MCF 10A (cell line): ENCODE data around the gene TCAF1. TPM values are rescaled to one million over a fixed set of nuclear protein-coding genes. Genes with fewer than 3 reads are reported as not detected.

Experiments
- BruUV-seq: library from RNA; stranded (reverse); fragments of 400-500 nt; replicated peaks from 2 replicates; lab custom pipeline; 2021; lab: Mats Ljungman, UMichigan
- CTCF ChIA-PET: fragments of 300-600 bp; sonication (Branson Sonifier 250); formaldehyde crosslinking; extraction: SDS; loops from one replicate; lab custom pipeline; 2021; ENCODE audit warnings: antibody characterized with exemption, inconsistent platforms; lab: Yijun Ruan, JAX
- POLR2A ChIA-PET: fragments of 300-600, 350-650 bp; sonication (Branson Sonifier 250); formaldehyde crosslinking; extraction: SDS; loops from one replicate; lab custom pipeline; 2020; ENCODE audit warnings: antibody characterized with exemption, inconsistent platforms; lab: Yijun Ruan, JAX
- DNase-seq: peaks from one replicate; pipeline ENCODE4 v3.0.0-alpha.2; 2018; ENCODE audit not compliant: unreplicated experiment
- H3K27ac Mint-ChIP-seq: one replicate; pipeline ENCODE4 v1.8.0; 2022; ENCODE audit warnings: mild to moderate bottlenecking, low read depth, mixed read lengths; ENCODE audit not compliant: unreplicated experiment
- H3K27me3 Mint-ChIP-seq: one replicate; pipeline ENCODE4 v1.8.0; 2022; ENCODE audit warnings: mixed read lengths; ENCODE audit not compliant: insufficient read depth, unreplicated experiment
- H3K36me3 Mint-ChIP-seq: one replicate; pipeline ENCODE4 v1.8.0; 2022; ENCODE audit warnings: mild to moderate bottlenecking, moderate library complexity, mixed read lengths; ENCODE audit not compliant: insufficient read depth, unreplicated experiment
- H3K4me1 Mint-ChIP-seq: one replicate; pipeline ENCODE4 v1.8.0; 2022; ENCODE audit warnings: mixed read lengths; ENCODE audit not compliant: insufficient read depth, unreplicated experiment
- H3K4me3 Mint-ChIP-seq: one replicate; pipeline ENCODE4 v1.8.0; 2022; ENCODE audit warnings: mild to moderate bottlenecking, moderate library complexity, mixed read lengths; ENCODE audit not compliant: unreplicated experiment
- H3K9me3 Mint-ChIP-seq: one replicate; pipeline ENCODE4 v1.8.0; 2022; ENCODE audit warnings: mixed read lengths; ENCODE audit not compliant: unreplicated experiment
- intact Hi-C: fragments of 100-400 bp; cut with micrococcal nuclease; formaldehyde crosslinking; loops from 2 replicates; pipeline ENCODE4 v1.14.1; 2022
- total RNA-seq: library from RNA; stranded (reverse); gene quantifications from 2 replicates; pipeline ENCODE4 v1.2.3, GENCODE V29; 2022
- TF ChIP-seq, protein P1 (sequence below): fragments of 200-600 bp; IDR thresholded peaks from one replicate; pipeline ENCODE4 v1.8.0; 2022; ENCODE audit warnings: antibody characterized with exemption, mild to moderate bottlenecking; ENCODE audit not compliant: unreplicated experiment

TCAF1 gene
- total RNA-seq, 1 experiment from 2014 or later: 27.2 TPM

- no peak overlapping the region for H3K27ac Mint-ChIP-seq
- intact Hi-C loops: no loop called here
- no peaks in the 10 kb centered on the region for H3K27me3 Mint-ChIP-seq
- BruUV-seq: no TSS peak
- no peaks in the 10 kb centered on the region for H3K4me1 Mint-ChIP-seq
- ChIA-PET POLR2A (no interaction called here), CTCF (interaction anchor here (1.2 kb wide), 1 partner anchor 10 kb away, joined by 3 read pairs; no protein-coding TSS in a partner anchor)
- no peak overlapping the region for H3K4me3 Mint-ChIP-seq
- peaks cover 11% of the 10 kb centered on the region for H3K9me3 Mint-ChIP-seq
- TF ChIP-seq, protein P1, sequence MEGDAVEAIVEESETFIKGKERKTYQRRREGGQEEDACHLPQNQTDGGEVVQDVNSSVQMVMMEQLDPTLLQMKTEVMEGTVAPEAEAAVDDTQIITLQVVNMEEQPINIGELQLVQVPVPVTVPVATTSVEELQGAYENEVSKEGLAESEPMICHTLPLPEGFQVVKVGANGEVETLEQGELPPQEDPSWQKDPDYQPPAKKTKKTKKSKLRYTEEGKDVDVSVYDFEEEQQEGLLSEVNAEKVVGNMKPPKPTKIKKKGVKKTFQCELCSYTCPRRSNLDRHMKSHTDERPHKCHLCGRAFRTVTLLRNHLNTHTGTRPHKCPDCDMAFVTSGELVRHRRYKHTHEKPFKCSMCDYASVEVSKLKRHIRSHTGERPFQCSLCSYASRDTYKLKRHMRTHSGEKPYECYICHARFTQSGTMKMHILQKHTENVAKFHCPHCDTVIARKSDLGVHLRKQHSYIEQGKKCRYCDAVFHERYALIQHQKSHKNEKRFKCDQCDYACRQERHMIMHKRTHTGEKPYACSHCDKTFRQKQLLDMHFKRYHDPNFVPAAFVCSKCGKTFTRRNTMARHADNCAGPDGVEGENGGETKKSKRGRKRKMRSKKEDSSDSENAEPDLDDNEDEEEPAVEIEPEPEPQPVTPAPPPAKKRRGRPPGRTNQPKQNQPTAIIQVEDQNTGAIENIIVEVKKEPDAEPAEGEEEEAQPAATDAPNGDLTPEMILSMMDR: no peak
- no peak for DNase-seq
- peaks cover 27% of the 10 kb centered on the region for H3K36me3 Mint-ChIP-seq
Measured at GRCh38 chr7:143885951-143886350, 16.0 kb downstream of the TCAF1 start.

DNA sequence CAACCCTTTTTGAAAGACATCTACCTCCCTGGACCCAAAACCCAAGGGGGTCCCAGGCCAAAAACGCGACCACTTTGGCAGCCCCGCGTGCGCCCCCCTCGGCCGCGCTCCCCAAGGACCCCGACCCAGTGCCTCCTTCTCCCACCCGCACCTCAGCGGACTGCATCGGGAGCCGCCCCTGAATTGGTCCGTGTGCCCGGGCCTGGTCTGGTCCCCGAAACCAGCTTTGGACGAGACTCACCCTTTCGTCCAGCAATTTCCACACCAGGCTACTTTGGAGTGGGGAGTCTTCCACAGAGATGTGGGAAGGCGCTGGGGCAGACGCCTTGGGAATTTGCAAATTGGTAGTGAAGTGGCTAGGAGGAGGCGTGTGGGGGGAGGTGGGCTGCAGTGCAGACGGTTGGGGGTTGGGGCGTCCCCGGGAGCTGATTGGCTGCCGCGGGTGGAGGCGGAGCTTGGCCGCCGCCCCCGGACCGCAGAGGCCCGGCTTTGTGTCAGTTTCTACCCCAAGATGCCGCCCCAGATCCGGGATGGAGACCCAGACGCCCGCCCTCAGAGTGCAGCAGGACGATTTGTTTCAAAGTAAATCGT is 16.9 kb downstream of the TCAF1 start:
- intact Hi-C loops: no loop called here
- DNase-seq: no peak
- Mint-ChIP-seq H3K4me3 (no peak overlapping the region), H3K27me3 (no peaks in the 10 kb centered on the region), H3K9me3 (peaks cover 11% of the 10 kb centered on the region), H3K27ac (no peak overlapping the region), H3K36me3 (peaks cover 27% of the 10 kb centered on the region), H3K4me1 (no peaks in the 10 kb centered on the region)
- BruUV-seq: no TSS peak
- TF ChIP-seq, protein P1: no peak
- ChIA-PET CTCF (interaction anchor here (1.2 kb wide), 1 partner anchor 9 kb away, joined by 3 read pairs; no protein-coding TSS in a partner anchor), POLR2A (interaction anchor here (1.2 kb wide), 1 partner anchor 15 kb away, joined by 6 read pairs; no protein-coding TSS in a partner anchor)

DNA sequence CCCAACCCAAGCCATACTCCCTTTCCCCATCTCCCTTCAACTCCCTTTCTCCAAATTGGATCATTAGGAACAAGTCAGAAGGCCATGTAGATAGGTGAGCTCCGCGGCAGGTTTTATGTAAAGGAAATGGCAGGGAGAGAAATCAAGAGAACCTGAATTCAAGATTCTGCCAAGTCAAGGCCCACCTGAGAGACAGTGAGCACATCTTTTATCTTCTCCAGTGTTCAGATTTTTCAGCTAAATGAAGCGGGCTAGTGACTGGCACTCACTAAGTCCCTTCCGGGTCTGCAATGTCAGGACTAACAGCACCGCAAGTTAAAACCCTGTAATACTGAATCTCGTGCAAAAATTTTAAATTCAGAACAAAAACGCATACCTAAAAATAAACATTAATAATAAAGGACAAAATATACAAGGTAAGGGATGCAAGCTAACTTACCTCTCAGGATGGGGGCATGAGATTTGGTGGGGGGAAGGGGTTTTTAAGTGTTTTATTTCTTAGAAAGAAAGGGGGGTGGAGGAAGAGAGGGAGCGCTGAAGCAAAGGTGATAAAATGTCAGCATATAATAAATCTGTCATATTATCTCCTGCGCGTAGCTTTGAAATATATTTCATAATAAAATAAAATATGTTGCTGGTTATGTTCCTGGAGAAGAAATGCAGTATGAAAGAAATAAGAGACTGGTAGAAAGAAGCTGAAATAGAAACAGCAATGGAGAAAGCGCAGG is 17.6 kb downstream of the TCAF1 start:
- TF ChIP-seq, protein P1: no peak
- BruUV-seq: no TSS peak
- no peak overlapping the region for H3K4me3 Mint-ChIP-seq
- intact Hi-C loops: no loop called here
- CTCF ChIA-PET: interaction anchor here (1.0 to 1.8 kb wide), 3 partner anchors 8 to 128 kb away, joined by 3 to 6 read pairs (median 3); partner anchors contain the start of gene TCAF1
- H3K27me3 Mint-ChIP-seq: no peaks in the 10 kb centered on the region
- peaks cover 9% of the 10 kb centered on the region for H3K9me3 Mint-ChIP-seq
- POLR2A ChIA-PET: interaction anchor here (1.2 kb wide), 1 partner anchor 15 kb away, joined by 6 read pairs; no protein-coding TSS in a partner anchor
- H3K4me1 Mint-ChIP-seq: no peaks in the 10 kb centered on the region
- peaks cover 27% of the 10 kb centered on the region for H3K36me3 Mint-ChIP-seq
- no peak overlapping the region for H3K27ac Mint-ChIP-seq
- DNase-seq: no peak

- no peak for DNase-seq
- no peaks in the 10 kb centered on the region for H3K27me3 Mint-ChIP-seq
- peaks cover 15% of the 10 kb centered on the region for H3K36me3 Mint-ChIP-seq
- no peaks in the 10 kb centered on the region for H3K4me1 Mint-ChIP-seq
- H3K9me3 Mint-ChIP-seq: no peaks in the 10 kb centered on the region
- CTCF ChIA-PET: interaction anchor here (1.8 kb wide), 1 partner anchor 19 kb away, joined by 6 read pairs; the partner anchor contains the start of gene TCAF1
- POLR2A ChIA-PET: no interaction called here
- no peak overlapping the region for H3K4me3 Mint-ChIP-seq
- H3K27ac Mint-ChIP-seq: no peak overlapping the region
- TF ChIP-seq, protein P1: no peak
- BruUV-seq: no TSS peak
- intact Hi-C loops: no loop called here
Measured at GRCh38 chr7:143882604-143883078, 19.3 kb downstream of the TCAF1 start.
